ENCODE data around the gene CAMK2A.

Gene CAMK2A

DNA sequence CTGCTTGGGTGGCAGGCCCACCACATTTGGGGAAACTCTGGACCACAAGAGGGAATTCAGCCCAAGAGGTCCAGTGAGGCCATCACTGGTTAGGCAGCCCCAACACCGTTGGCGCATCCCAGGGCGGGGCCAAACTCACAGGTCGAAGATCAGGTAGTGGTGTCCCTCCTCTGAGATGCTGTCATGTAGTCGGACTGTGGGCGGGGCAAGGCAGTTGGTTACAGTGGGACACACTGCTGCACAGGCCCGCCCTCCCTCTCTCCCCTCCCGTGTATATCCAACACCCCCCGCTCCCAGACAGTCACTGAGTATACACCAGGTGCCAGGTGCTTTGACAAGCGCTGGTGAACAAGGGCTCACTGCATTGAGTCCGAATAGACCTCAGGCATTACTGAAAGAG, 32.1 kb downstream of the CAMK2A start:
- Histone ChIP-seq H2AFZ (ENCODE audit: low read depth, low read length, severe bottlenecking) (no peak overlapping the region), H3K4me2 (ENCODE audit: low read depth, low read length, poor library complexity, severe bottlenecking) (no peak overlapping the region), H3K9ac (ENCODE audit: low read length) (no peak overlapping the region), H3K27me3 (ENCODE audit: low read length) (no peaks in the 10 kb centered on the region), H3K36me3 (ENCODE audit: low read length) (no peaks in the 10 kb centered on the region), H3K9me2 (replicated peaks; ENCODE audit: insufficient read depth, low read length) (no peaks in the 10 kb centered on the region), H4K20me1 (ENCODE audit: low read depth, low read length) (no peaks in the 10 kb centered on the region), H3K79me2 (ENCODE audit: insufficient read depth, low read length) (no peaks in the 10 kb centered on the region), H3F3A (ENCODE audit: insufficient read depth) (no peaks in the 10 kb centered on the region), H3K9me3 (ENCODE audit: insufficient read depth, low read length) (no peaks in the 10 kb centered on the region), H3K4me3 (ENCODE audit: insufficient read depth, low read length, poor library complexity, severe bottlenecking) (no peak overlapping the region), H3K27ac (ENCODE audit: low read depth, low read length) (no peak overlapping the region)
- TF ChIP-seq, protein P1, sequence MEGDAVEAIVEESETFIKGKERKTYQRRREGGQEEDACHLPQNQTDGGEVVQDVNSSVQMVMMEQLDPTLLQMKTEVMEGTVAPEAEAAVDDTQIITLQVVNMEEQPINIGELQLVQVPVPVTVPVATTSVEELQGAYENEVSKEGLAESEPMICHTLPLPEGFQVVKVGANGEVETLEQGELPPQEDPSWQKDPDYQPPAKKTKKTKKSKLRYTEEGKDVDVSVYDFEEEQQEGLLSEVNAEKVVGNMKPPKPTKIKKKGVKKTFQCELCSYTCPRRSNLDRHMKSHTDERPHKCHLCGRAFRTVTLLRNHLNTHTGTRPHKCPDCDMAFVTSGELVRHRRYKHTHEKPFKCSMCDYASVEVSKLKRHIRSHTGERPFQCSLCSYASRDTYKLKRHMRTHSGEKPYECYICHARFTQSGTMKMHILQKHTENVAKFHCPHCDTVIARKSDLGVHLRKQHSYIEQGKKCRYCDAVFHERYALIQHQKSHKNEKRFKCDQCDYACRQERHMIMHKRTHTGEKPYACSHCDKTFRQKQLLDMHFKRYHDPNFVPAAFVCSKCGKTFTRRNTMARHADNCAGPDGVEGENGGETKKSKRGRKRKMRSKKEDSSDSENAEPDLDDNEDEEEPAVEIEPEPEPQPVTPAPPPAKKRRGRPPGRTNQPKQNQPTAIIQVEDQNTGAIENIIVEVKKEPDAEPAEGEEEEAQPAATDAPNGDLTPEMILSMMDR (IDR thresholded peaks at IDR 0.05; ENCODE audit: insufficient read depth, low read length, poor library complexity, severe bottlenecking), result no peak
- TF ChIP-seq EZH2phosphoT487 (conservative IDR thresholded peaks at IDR 0.05; ENCODE audit: low read length), result no peak

DNA sequence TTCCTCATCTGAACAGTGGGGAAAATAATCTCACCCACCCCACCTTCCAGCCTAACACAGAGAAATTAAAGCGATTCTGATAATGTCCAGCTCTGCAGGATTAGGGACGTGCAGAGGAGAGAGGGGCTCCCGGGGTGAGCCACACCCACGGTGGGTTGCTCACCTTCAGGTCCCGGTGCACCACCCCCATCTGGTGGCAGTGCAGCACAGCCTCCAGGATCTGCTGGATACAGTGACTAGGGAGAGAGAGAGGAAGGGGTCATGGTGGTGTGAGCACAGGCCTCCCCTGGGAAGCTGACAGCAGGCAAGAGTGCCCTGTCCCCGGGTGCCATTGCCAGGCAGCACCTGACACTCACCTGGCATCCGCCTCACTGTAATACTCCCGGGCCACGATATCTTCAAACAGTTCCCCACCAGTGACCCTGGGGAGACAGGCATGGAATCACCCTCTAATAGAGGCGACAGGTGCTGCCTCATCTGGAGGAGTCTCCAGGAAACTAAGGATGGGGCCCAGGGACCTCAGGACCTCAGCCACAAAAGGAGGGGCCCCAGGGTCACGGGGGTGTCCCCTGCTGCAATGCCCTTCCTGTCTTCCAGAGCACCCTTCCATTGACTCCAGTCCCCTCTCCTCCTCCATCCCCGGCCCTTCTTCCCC, 33.0 kb downstream of the CAMK2A start:
- Histone ChIP-seq H2AFZ (ENCODE audit: low read depth, low read length, severe bottlenecking) (no peak overlapping the region), H3K4me2 (ENCODE audit: low read depth, low read length, poor library complexity, severe bottlenecking) (no peak overlapping the region), H3K79me2 (ENCODE audit: insufficient read depth, low read length) (no peaks in the 10 kb centered on the region), H3K27ac (ENCODE audit: low read depth, low read length) (no peak overlapping the region), H3K9me2 (replicated peaks; ENCODE audit: insufficient read depth, low read length) (no peaks in the 10 kb centered on the region), H3F3A (ENCODE audit: insufficient read depth) (no peaks in the 10 kb centered on the region), H3K9me3 (ENCODE audit: insufficient read depth, low read length) (no peaks in the 10 kb centered on the region), H3K27me3 (ENCODE audit: low read length) (no peaks in the 10 kb centered on the region), H3K4me3 (ENCODE audit: insufficient read depth, low read length, poor library complexity, severe bottlenecking) (no peak overlapping the region), H3K36me3 (ENCODE audit: low read length) (no peaks in the 10 kb centered on the region), H4K20me1 (ENCODE audit: low read depth, low read length) (no peaks in the 10 kb centered on the region), H3K9ac (ENCODE audit: low read length) (no peak overlapping the region)
- TF ChIP-seq, protein P1 (IDR thresholded peaks at IDR 0.05; ENCODE audit: insufficient read depth, low read length, poor library complexity, severe bottlenecking), result no peak
- no peak for TF ChIP-seq EZH2phosphoT487 (conservative IDR thresholded peaks at IDR 0.05; ENCODE audit: low read length)

DNA sequence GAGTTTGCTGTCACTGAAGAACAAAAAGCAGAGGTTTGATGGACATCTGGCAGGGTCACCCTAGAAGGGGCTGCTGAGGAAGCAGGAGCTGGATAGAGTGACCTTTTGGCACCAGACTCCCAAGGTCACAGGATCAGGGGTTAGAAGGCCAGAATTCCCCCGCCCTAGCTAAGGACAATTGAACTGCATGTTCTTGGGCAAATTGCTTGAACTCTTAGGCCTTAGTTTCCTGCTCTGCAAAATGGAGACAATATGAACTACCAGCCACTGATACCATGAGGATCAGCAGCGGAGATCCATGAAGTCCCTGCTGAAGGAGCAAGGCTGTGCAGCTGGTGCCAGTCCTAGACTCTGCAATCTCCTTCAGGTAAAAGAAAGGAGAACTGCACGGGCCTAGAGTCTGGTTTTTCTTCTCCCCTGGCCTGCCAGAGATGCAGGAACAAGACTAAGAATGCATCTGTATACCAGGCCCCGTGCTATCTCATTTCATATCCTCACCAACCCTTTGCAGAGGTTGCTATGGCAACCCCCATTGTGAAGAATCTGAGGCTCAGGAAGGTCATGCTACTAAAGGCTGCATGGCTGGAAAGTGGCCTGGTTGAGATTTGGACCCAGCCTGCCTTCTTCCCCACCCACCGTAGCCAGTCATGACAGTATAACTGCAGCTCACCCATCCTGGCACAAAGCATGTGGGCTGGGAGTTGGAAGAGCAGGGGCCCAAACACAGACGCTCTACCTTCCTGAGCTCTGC, 33.7 kb downstream of the CAMK2A start:
- Histone ChIP-seq H3K9me3 (ENCODE audit: insufficient read depth, low read length) (no peaks in the 10 kb centered on the region), H3K79me2 (ENCODE audit: insufficient read depth, low read length) (no peaks in the 10 kb centered on the region), H3K27ac (ENCODE audit: low read depth, low read length) (no peak overlapping the region), H3K36me3 (ENCODE audit: low read length) (no peaks in the 10 kb centered on the region), H3K4me2 (ENCODE audit: low read depth, low read length, poor library complexity, severe bottlenecking) (no peak overlapping the region), H3K27me3 (ENCODE audit: low read length) (no peaks in the 10 kb centered on the region), H3K4me3 (ENCODE audit: insufficient read depth, low read length, poor library complexity, severe bottlenecking) (no peak overlapping the region), H3F3A (ENCODE audit: insufficient read depth) (no peaks in the 10 kb centered on the region), H3K9ac (ENCODE audit: low read length) (no peak overlapping the region), H3K9me2 (replicated peaks; ENCODE audit: insufficient read depth, low read length) (no peaks in the 10 kb centered on the region), H2AFZ (ENCODE audit: low read depth, low read length, severe bottlenecking) (no peak overlapping the region), H4K20me1 (ENCODE audit: low read depth, low read length) (no peaks in the 10 kb centered on the region)
- TF ChIP-seq EZH2phosphoT487 (conservative IDR thresholded peaks at IDR 0.05; ENCODE audit: low read length), result no peak
- TF ChIP-seq, protein P1 (IDR thresholded peaks at IDR 0.05; ENCODE audit: insufficient read depth, low read length, poor library complexity, severe bottlenecking), result no peak
